Prostate gland (tissue), 2 donors: ENCODE measurements around the gene PTPRD. TPM values are rescaled to one million over a fixed set of nuclear protein-coding genes. Genes with fewer than 3 reads are reported as not detected.

Source experiments
- DNase-seq: peaks from one replicate; pipeline ENCODE4 v3.0.0-alpha.2; 2019; ENCODE audit warnings: low spot score
- H3K27ac ChIP-seq, 2 donors: fragments of 200-600 bp; sonication (generic); 2 replicates each; pipeline ENCODE4 v1.5.1; 2017 to 2019
- H3K27me3 ChIP-seq: fragments of 200-600 bp; sonication (generic); replicated peaks from 2 replicates; pipeline ENCODE4 v1.5.1; 2019; ENCODE audit not compliant: insufficient read depth
- H3K36me3 ChIP-seq, 2 donors: fragments of 200-600 bp; sonication (generic); 1 replicate in 1 of 2; 2 replicates in 1 of 2; pipeline versions ENCODE4 v1.5.1 to v1.8.1; 2017 to 2019
- H3K4me1 ChIP-seq: fragments of 200-600 bp; sonication (generic); replicated peaks from 2 replicates; pipeline ENCODE4 v1.5.1; 2019
- H3K4me3 ChIP-seq, 2 donors: fragments of 200-600 bp; sonication (generic); 2 replicates each; pipeline ENCODE4 v1.5.1; 2017 to 2019
- H3K9me3 ChIP-seq: fragments of 200-600 bp; sonication (generic); 2 replicates; pipeline ENCODE4 v1.5.1; 2017
- POLR2A ChIP-seq: fragments of 450-650 bp; IDR thresholded peaks from one replicate; pipeline ENCODE4 v1.6.1; 2016; ENCODE audit warnings: antibody characterized with exemption, mild to moderate bottlenecking
- POLR2AphosphoS5 ChIP-seq: sonication (generic); formaldehyde crosslinking; IDR thresholded peaks from one replicate; pipeline ENCODE4 v1.6.1; 2017; ENCODE audit warnings: antibody characterized with exemption
- WGBS: methylation state at CpG from one replicate; pipeline ENCODE4 v1.1.5; 2018; 5-methylcytosine and 5-hydroxymethylcytosine counted together
- intact Hi-C: fragments of 100-400 bp; cut with DNase I; formaldehyde crosslinking; loops from one replicate; pipeline ENCODE4 v1.14.2; 2022
- total RNA-seq, 2 donors: library from RNA; depleted of rRNA; stranded (reverse); fragments of >200 nt; gene quantifications; one replicate each; pipeline ENCODE4 v1.1.0, GENCODE V29; 2016
- TF ChIP-seq, protein P1 (sequence below), 4 experiments: fragments of 200-600 bp in 2 of 4; fragments of 450-650 bp in 2 of 4; sonication (generic) in 2 of 4; IDR thresholded peaks; 1 replicate in 3 of 4; 2 replicates in 1 of 4; pipeline ENCODE4 v1.5.1; 2016 to 2019; ENCODE audit warnings: antibody characterized with exemption in 4 of 4, mild to moderate bottlenecking in 2 of 4, moderate library complexity in 2 of 4

The PTPRD gene
- total RNA-seq, 2 donors from 2014 or later = 5.8 to 23.1 TPM

DNA sequence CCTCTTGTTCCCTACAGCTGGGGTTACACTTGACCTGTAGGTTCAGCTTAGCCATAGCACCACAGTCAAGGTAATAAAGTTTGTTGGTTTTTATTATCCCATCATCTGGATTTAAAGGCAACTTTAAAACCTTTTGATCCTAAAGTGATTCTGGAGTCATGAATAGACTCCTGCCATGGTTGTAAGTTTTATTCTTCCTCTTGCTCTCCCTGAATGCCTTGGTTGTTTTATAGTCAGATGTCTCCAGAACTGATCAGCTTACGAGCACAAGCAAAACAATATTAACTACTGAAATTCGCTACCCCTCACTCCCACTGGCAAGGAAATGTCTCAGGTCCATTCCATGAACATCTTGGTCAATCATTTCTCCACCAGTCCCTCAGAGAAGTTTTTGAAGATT is 1328.6 kb downstream of the PTPRD start:
- Histone ChIP-seq H3K4me1 (no peaks in the 10 kb centered on the region), H3K4me3 (no peak overlapping the region), H3K9me3 (no peaks in the 10 kb centered on the region), H3K36me3 (no peaks in the 10 kb centered on the region), H3K27me3 (no peaks in the 10 kb centered on the region), H3K27ac (no peak overlapping the region)
- WGBS = 17% methylated on average over 2 of the region's 2 CpGs
- TF ChIP-seq, protein P1, sequence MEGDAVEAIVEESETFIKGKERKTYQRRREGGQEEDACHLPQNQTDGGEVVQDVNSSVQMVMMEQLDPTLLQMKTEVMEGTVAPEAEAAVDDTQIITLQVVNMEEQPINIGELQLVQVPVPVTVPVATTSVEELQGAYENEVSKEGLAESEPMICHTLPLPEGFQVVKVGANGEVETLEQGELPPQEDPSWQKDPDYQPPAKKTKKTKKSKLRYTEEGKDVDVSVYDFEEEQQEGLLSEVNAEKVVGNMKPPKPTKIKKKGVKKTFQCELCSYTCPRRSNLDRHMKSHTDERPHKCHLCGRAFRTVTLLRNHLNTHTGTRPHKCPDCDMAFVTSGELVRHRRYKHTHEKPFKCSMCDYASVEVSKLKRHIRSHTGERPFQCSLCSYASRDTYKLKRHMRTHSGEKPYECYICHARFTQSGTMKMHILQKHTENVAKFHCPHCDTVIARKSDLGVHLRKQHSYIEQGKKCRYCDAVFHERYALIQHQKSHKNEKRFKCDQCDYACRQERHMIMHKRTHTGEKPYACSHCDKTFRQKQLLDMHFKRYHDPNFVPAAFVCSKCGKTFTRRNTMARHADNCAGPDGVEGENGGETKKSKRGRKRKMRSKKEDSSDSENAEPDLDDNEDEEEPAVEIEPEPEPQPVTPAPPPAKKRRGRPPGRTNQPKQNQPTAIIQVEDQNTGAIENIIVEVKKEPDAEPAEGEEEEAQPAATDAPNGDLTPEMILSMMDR (IDR thresholded peaks at IDR 0.05) = no peak
- no peak for TF ChIP-seq POLR2AphosphoS5
- TF ChIP-seq POLR2A = no peak
- DNase-seq = no peak
- intact Hi-C loops = no loop called here

DNA sequence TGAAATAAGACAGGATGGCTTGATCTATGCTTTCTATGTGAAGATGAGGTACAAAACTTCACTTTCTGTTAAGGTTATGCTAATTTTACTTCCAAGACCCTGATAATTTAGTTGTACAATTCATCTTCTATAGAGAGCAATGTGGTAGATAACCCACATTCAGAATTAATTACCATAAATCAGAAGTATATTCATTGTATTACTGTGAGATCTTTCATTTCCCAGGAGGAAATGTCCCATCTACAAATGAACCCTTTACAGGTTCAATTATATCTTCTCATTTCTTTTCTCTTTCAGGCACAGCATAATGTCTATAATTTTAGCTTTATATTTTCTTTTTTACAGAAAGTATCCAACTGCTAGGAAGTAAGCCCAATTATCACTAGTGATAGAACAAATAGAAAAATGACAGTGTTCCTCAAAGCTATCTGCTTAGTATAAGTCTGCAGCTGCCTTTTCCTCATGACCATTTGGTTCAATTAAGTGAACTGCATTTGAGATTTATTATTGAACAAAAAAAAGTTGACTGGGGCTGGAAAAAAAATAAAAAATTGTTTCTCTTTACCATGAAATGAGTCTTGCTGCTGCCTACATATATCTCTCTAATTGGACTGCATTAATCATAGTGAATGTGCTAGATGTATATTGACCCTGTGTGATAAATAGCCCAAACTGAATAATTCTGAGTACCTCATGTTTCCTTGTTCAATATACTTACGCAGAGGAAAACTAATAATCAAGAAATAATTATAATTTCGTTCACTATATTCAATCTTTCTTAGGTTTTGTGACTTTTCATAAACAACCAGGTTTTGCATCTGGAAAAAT is 1329.4 kb downstream of the PTPRD start:
- Histone ChIP-seq H3K36me3 (no peaks in the 10 kb centered on the region), H3K27me3 (no peaks in the 10 kb centered on the region), H3K9me3 (no peaks in the 10 kb centered on the region), H3K4me3 (no peak overlapping the region), H3K27ac (no peak overlapping the region), H3K4me1 (no peaks in the 10 kb centered on the region)
- TF ChIP-seq, protein P1 (IDR thresholded peaks at IDR 0.05) = no peak
- TF ChIP-seq POLR2A (no peak), POLR2AphosphoS5 (no peak)
- DNase-seq = no peak
- intact Hi-C loops = no loop called here
- WGBS = 85% methylated on average over 2 of the region's 2 CpGs

DNA sequence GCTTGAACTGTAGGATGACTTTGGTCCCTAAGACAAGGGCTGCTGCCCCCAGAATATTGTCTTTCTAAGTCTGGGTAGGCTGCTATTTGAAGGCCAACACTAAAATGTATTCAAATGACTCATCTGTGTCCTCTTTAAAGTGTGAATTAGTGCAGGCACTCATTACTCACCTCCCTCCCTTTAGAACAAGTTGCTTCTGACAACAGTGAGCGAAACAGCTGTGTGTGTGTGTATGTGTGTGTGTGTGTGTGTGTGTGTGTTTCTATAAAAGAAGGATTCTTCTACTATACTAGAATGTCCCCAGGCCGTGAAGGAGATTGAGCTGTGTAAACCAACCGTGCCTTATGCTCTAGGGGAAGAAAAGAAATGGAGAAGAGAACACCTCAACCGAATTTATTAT is 1337.2 kb downstream of the PTPRD start:
- Histone ChIP-seq H3K4me1 (no peaks in the 10 kb centered on the region), H3K27ac (no peak overlapping the region), H3K27me3 (no peaks in the 10 kb centered on the region), H3K9me3 (no peaks in the 10 kb centered on the region), H3K4me3 (no peak overlapping the region), H3K36me3 (no peaks in the 10 kb centered on the region)
- intact Hi-C loops = no loop called here
- DNase-seq = no peak
- TF ChIP-seq, protein P1 (IDR thresholded peaks at IDR 0.05) = no peak
- no peak for TF ChIP-seq POLR2A
- 75% methylated on average over 4 of the region's 4 CpGs for WGBS

- 69% methylated on average over 3 of the region's 3 CpGs for whole genome bisulfite sequencing
- TF ChIP-seq, protein P1 (IDR thresholded peaks at IDR 0.05) = no peak
- TF ChIP-seq POLR2AphosphoS5 = no peak
- TF ChIP-seq POLR2A = no peak
- H3K27ac ChIP-seq = no peak overlapping the region
- H3K9me3 ChIP-seq = no peaks in the 10 kb centered on the region
- no peaks in the 10 kb centered on the region for H3K27me3 ChIP-seq
- no peaks in the 10 kb centered on the region for H3K36me3 ChIP-seq
- DNase-seq = no peak
- intact Hi-C loops = no loop called here
- no peaks in the 10 kb centered on the region for H3K4me1 ChIP-seq
- H3K4me3 ChIP-seq = no peak overlapping the region
Observed at GRCh38 chr9:9257999-9258498, 1354.8 kb downstream of the PTPRD start.

- H3K27me3 ChIP-seq = no peaks in the 10 kb centered on the region
- no peak for DNase-seq
- whole genome bisulfite sequencing = 62% methylated on average over 2 of the region's 2 CpGs
- no peaks in the 10 kb centered on the region for H3K9me3 ChIP-seq
- H3K27ac ChIP-seq = no peak overlapping the region
- intact Hi-C loops = no loop called here
- TF ChIP-seq POLR2AphosphoS5 (no peak), POLR2A (no peak)
- TF ChIP-seq, protein P1 (IDR thresholded peaks at IDR 0.05) = no peak
- H3K4me3 ChIP-seq = no peak overlapping the region
- no peaks in the 10 kb centered on the region for H3K4me1 ChIP-seq
- H3K36me3 ChIP-seq = no peaks in the 10 kb centered on the region
Observed at GRCh38 chr9:9246726-9247125, 1366.1 kb downstream of the PTPRD start.
